ENCODE results near the gene ABR. TPM values are rescaled to one million over a fixed set of nuclear protein-coding genes. Genes with fewer than 3 reads are reported as not detected.
A peak's percentile ranks its signal among the peaks of the same experiment; 100 is the strongest.

The ABR gene
- total and polyA plus RNA-seq, 2 of the 13 experiments (the other 11 are each of a cell fraction or from before 2014, with no cell fraction given) = 12.4 to 40.4 TPM

DNA sequence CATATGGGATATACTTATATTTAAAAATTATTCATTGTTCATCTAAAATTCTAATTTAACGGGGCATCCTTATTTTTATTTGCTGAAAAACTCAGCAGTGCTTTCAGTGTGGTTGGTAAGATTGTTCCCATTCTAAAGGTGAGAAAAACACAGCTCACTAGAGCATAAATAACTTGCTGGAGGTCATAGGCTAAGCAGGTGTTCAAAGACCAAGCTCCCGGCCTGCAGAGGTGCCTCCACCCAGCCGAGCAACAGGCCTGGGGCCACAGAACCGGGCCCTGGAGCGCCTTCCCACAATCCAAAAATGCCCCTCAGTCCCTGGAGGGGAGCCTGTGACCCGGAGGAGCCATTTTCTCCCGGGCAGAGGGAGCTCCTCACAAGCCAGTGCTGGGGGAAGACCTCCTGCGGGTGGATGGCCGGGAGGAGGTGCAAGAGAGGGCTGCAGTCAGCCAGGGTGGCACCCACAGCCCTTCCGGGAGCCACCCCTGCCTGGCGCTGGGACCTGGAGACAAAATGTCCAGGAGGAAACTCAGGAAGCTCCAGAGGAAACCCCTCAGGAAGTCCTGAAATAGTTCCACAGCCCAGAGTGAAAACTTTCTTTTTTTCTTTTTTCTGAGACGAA lies 14.7 kb downstream of the ABR start:
- in situ Hi-C loops (cut with HindIII; ENCODE audit: extremely low pct_ligation_motif_present, low pct_unique_long_range_greater_than_20kb) = no loop called here
- Histone ChIP-seq H3K9me3 (ENCODE audit: low read length) (no peaks in the 10 kb centered on the region), H3K9ac (ENCODE audit: insufficient read depth, low read depth, low read length) (no peak overlapping the region), H3K36me3 (replicated peaks in 1 of 2; ENCODE audit: control insufficient read depth in 1 of 2, insufficient read depth in 2 of 2, low read length in 2 of 2) (no peaks in the 10 kb centered on the region), H2AFZ (ENCODE audit: low read length) (no peak overlapping the region), H4K20me1 (ENCODE audit: insufficient read depth, low read length) (no peaks in the 10 kb centered on the region), H3K27ac (ENCODE audit: extremely low read length, insufficient read depth, low read length) (no peak overlapping the region), H3K4me1 (ENCODE audit: insufficient read depth, low read length) (no peaks in the 10 kb centered on the region), H3K4me2 (ENCODE audit: low read depth, low read length) (no peak overlapping the region), H3K4me3 (replicated peaks in 1 of 3; ENCODE audit: insufficient read depth in 1 of 3, low read depth in 2 of 3, low read length in 3 of 3) (no peak overlapping the region), H3K27me3 (ENCODE audit: control insufficient read depth in 1 of 2, insufficient read depth in 2 of 2, low read length in 2 of 2) (peaks cover 20 to 77% of the 10 kb centered on the region in 2 experiments), H3K79me2 (ENCODE audit: insufficient read depth, low read length) (no peaks in the 10 kb centered on the region)
- ChIA-PET CTCF (ENCODE audit: low intra/inter-chr PET ratio, low total read pairs) (no interaction called here), POLR2A (no interaction called here)
- no peak for TF ChIP-seq RCOR2 (CRISPR knock-in tag; IDR thresholded peaks at IDR 0.05)
- no peak for TF ChIP-seq ZMYM4 (CRISPR knock-in tag; IDR thresholded peaks at IDR 0.05)
- TF ChIP-seq CAMTA2 (CRISPR knock-in tag; IDR thresholded peaks at IDR 0.05; ENCODE audit: borderline replicate concordance) = no peak
- TF ChIP-seq HOXD1 (CRISPR knock-in tag; IDR thresholded peaks at IDR 0.05) = no peak
- no peak for TF ChIP-seq NFE2L2 (IDR thresholded peaks at IDR 0.05; ENCODE audit: low read length)
- TF ChIP-seq SIN3B (IDR thresholded peaks at IDR 0.05; ENCODE audit: low read length) = no peak
- TF ChIP-seq ZNF292 (CRISPR knock-in tag; IDR thresholded peaks at IDR 0.05; ENCODE audit: borderline replicate concordance, low read depth) = no peak
- no peak for TF ChIP-seq SATB2 (CRISPR knock-in tag; IDR thresholded peaks at IDR 0.05)
- TF ChIP-seq, protein P1, sequence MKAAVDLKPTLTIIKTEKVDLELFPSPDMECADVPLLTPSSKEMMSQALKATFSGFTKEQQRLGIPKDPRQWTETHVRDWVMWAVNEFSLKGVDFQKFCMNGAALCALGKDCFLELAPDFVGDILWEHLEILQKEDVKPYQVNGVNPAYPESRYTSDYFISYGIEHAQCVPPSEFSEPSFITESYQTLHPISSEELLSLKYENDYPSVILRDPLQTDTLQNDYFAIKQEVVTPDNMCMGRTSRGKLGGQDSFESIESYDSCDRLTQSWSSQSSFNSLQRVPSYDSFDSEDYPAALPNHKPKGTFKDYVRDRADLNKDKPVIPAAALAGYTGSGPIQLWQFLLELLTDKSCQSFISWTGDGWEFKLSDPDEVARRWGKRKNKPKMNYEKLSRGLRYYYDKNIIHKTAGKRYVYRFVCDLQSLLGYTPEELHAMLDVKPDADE (CRISPR knock-in tag; IDR thresholded peaks at IDR 0.05) = no peak
- no peak for TF ChIP-seq ZNF12 (CRISPR knock-in tag; IDR thresholded peaks at IDR 0.05)
- no peak for TF ChIP-seq BHLHE40 (IDR thresholded peaks at IDR 0.05; ENCODE audit: low read length)
- no peak for TF ChIP-seq NR2F6 (IDR thresholded peaks at IDR 0.05)
- TF ChIP-seq NR2F6 (CRISPR knock-in tag; IDR thresholded peaks at IDR 0.05) = no peak
- peak; percentile 40; the same call in 1 of the 3 replicates for ATAC-seq
- no peak for DNase-seq (ENCODE audit: low spot score)
- BruUV-seq (replicated peaks) = no TSS peak
- under 1% methylated on average over 12 of the region's 12 CpGs for WGBS (ENCODE audit: low lambda C conversion rate)
- no peak for FAIRE-seq
- intact Hi-C loops (cut with micrococcal nuclease; ENCODE audit: unreplicated experiment) = no loop called here
